Inflammatory macrophage (primary cell): ENCODE data around the gene PGLYRP2.
"Not testable (repeated sequence)": the region's sequence is repeated elsewhere in the genome, so short reads cannot be mapped to it uniquely, and the experiment has no call there.

Experiments
- DNase-seq, 2 donors: peaks; one replicate each; pipeline ENCODE4 v3.0.0-alpha.2; 2020 to 2022
- total RNA-seq, 18 experiments: gene quantifications; one replicate each; lab custom pipeline; 2026; ENCODE audit warnings: mixed read lengths in 6 of 18, inconsistent platforms in 2 of 18; lab: John Stamatoyannopoulos, UW

Gene PGLYRP2, protein sequence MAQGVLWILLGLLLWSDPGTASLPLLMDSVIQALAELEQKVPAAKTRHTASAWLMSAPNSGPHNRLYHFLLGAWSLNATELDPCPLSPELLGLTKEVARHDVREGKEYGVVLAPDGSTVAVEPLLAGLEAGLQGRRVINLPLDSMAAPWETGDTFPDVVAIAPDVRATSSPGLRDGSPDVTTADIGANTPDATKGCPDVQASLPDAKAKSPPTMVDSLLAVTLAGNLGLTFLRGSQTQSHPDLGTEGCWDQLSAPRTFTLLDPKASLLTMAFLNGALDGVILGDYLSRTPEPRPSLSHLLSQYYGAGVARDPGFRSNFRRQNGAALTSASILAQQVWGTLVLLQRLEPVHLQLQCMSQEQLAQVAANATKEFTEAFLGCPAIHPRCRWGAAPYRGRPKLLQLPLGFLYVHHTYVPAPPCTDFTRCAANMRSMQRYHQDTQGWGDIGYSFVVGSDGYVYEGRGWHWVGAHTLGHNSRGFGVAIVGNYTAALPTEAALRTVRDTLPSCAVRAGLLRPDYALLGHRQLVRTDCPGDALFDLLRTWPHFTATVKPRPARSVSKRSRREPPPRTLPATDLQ
- 0 to 0.41 (median 0.04) reads per million in 18 experiments for total RNA-seq

DNA sequence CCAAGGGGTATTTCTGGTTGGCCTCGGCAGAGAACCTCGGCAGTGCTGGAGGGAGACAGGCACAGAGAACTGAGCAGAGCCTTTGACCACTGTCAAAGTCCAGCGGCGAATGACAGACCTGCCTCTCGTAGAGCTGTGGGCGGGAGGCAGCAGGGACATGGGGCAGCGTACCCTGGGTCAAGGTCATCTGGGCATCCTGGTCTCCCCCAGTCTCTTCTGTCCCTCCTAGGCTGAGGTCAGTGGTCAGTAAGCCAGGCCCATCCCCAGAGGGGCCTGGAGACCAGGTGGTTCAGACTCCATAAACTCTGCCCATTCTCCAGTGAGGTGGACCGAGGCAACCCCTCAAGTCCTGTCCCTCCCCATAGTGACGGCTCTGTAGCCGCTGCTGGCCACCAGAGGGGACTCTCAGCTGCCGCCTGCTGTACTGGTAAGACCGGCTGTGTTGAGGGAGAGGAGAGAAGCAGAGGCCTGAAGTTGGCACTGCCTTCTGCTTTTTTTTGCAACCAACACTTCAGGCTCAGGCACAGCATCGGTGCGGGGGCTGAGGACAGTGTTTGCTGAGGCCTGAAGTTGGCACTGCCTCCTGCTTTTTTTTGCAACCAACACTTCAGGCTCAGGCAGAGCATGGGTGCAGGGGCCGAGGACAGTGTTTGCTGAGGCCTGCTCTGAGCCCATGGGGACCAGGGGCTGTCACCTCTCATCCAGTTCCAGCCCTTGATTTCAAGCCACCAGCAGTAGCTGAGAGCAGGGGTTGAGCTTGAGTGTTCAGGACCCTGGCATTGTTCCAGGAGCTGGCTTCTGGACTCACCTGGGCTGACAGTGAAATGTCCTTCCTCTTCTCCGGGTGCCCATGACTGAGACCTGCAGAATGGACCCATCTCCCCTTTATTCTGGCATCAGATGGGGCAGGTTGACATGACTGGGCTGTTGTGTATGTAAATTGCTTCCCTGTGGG is at the start of gene PGLYRP2:
PGLYRP2 (minus strand) TSS at position 111 of the 955 bp plus-strand sequence. CDS start 130 bp downstream, outside the sequence.
- DNase-seq: peak; percentile 72 to 74

DNA sequence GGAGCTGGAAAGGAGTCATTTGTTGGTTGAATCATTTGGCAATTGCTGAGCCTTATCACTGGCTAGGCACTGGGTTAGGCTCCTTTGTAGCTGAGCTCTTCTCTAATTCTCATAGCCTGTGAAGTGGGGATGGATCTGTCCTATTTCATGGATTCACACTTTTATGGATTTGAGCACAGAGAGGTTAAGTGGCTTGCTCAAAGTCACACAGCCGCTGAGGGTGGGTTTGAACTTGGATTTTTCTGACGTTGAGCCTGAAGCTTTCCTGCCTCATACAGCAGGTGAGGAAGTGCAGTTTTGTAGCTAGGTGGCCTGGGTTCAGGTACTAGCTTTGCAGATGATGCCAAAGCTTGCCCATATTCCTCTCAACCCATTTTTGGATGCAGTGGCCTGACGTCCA is 48.4 kb upstream of the PGLYRP2 start:
- DNase-seq: no peak

DNA sequence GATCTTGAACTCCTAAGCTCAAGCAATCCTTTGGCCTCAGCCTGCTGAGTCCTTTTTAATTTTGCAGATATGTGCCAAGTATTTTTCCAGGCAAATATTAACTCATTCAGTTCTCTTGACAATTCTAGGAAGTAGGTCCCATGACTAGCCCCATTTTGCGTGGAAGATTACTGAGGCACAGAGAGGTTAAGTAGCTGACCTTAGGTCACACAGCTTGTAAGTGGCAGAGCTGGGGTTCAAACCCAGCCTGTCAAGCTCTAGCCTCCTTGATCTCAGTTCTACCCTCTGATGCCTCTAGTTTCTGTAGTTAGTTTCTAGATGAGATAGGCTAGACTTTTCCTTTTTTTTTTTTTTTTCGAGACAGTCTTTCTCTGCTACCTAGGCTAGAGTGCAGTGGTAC is 47.1 kb upstream of the PGLYRP2 start:
- no peak for DNase-seq

DNA sequence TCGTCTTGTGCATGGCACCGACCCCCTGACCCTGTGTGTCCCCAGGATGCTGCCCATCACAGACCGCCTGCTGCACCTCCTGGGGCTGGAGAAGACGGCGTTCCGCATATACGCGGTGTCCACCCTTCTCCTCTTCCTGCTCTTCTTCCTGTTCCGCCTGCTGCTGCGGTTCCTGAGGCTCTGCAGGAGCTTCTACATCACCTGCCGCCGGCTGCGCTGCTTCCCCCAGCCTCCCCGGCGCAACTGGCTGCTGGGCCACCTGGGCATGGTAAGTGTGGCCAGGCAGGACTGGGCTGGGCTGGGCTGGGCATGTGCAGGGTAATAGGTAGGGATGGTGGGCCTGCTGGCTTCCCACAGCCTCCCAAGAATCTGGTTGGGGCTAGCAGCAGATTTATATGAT is 46.0 kb upstream of the PGLYRP2 start:
- DNase-seq: no peak

DNA sequence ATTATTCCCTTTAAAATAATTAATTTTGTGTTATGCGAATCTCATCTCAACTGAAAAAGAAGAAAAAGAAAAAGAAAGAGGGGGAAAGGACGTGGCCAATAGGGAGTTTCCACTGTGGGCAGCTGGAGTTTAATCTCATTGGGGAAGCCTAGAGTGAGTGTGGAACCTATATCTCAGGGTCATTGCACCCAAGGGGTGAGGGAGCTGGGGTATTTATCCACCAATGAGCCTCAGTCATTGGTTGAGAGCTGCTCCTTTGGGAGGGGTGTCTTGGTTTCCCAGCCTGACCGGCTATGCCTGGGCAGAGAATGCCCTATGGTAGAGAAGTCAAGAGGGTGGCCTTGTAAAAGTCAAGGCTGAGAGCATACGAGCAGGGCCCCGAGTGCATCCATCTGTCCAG is 45.5 kb upstream of the PGLYRP2 start:
- no peak for DNase-seq

DNA sequence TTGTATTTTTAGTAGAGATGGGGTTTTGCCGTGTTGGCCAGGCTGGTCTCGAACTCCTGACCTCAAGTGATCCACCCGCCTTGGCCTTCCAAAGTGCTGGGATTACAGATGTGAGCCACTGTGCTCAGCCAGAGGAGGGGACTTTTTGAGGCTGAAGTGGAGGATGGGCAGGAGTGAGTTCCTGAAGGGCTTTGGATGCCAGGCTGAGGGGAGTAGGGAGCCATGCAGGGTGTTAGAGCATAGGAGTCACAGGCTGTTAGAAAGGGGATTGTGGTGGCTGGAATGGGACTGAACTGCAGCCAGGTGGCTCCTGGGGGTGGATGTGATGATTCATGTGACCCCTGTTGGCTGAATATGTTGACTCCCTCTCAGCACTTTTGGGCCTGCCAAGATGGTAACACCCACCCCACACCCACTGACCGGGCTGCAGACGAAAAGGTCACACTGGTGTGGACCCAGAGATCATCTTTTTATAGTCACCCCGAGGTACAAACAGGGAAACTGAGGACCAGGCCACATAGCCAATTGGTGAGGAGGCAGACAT is 40.2 kb upstream of the PGLYRP2 start:
- DNase-seq: no peak

DNA sequence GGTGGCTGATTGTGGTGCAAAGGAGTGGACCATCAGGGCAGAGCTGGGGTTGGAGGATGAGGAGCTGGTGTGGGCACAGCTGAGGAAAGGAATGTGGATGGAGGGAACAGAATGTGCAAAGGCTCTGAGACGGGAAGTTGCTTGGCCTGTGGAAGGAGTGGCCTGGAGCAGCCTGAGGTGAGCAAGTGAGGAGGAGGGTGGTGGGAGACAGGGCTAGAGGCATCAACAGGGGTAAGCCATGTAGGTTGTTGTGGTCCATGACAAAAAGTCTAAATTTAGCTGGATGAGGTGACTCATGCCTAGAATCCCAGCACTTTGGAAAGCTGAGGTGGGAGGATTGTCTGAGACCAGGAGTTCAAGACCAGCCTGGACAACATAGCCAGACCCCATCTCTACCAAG is 38.5 kb upstream of the PGLYRP2 start:
- DNase-seq: no peak

DNA sequence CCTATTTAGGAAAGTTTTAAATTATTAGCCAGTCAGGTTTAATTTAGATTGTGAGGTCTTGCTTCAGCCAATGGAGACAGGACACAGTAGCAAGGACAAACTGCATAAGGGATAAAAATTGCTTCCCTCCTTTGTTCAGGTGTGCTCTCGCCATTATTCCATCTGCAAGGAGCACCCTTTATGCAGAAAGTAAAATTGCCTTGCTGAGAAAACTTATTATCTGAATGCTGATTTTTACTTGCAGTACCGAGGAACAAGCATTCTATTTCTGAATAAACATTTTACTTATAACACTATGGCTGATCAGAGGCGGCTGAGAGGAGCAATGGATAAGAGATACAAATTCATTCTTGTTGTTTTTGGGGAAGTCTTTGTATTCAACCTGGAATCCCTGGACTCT is 37.1 kb upstream of the PGLYRP2 start:
- no peak for DNase-seq

DNA sequence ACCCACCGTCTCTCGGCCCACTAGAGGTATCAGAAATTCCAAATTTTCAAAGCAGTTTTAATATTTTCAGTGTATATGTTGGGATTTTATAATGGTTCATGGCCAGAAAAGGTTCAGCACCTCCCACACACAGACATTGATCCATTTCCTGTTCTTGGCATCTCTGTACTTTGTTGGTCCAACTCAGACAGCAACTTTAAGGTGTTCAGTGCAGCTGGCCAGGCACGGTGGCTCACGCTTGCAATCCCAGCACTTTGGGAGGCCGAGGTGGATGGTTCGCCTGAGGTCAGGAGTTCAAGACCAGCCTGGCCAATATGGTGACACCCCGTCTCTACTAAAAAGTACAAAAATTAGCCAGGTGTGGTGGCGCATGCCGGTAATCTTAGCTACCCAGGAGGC is 35.9 kb upstream of the PGLYRP2 start:
- DNase-seq: not testable (repeated sequence)

DNA sequence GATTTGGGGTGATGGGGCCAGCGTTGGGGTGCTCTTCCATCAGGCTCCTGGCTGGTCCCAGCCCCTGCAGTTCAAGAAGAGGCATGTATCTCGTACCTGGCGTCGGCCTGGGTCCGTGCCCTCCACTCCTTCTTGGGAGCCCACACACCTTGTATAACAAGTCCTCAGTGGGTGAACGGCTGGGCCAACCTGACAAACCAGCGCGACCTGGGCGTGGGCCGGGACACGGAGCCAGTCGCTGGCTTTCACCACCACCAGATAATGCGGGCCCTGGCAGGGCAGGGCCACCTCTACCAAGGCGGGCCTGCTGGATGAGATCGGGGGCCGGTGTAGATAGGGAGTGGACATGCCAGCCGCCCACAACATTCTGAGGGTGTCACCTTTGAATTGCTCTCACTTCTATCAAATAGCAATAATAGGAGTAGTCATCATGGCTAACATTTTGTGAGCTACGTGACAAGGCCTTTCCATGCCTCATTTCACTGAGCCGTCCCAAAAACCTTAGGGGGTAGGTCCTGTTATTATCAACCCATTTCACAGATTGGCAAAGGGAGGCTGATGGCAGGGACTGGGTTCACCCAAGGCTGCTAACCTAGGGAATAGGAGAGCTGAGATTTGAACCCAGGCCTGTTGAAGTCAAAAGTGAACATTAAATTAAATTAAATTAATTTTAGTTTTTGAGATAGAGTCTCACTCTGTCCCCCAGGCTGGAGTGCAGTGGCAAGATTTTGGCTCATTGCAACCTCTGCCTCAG is 32.5 kb upstream of the PGLYRP2 start:
- DNase-seq: no peak

DNA sequence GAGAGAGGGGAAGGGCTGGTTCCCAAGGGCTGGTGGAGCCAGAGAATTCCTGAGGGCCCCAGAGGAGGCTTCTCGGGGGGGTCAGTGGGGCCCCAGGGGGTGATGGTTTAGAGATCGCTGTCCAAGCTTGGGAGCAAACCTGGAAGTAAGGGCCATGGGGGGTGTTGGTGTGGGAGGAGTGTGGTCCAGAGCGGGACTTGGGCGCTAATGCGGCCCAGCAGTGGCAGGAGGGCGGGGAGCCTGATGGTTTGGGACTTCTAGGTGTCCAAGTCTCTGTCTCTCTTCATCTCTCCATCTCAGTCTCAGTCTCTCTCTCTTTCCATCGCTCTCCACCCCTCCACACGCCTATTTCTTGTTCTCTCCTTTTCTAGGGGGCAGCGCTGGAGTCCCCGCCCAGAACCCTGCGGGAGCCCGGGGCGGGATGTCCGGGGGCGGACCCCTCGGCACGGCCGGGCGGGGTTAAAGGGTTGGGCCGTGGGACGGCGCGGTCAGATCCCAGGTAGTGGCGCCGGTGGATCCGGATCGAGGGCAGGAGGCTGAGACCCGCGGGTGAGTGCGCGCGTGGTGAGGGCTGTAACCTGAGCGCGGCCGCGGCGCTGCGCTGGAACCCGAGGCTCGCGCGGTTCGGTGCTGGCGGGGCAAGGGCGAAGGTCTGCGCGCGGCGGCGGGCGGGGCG is 28.9 kb upstream of the PGLYRP2 start, which contains the start of gene CYP4F22:
CYP4F22 (plus strand) TSS at position 491 of the 676 bp plus-strand sequence. CDS start 16,812 bp downstream, outside the sequence.
- DNase-seq: no peak

DNA sequence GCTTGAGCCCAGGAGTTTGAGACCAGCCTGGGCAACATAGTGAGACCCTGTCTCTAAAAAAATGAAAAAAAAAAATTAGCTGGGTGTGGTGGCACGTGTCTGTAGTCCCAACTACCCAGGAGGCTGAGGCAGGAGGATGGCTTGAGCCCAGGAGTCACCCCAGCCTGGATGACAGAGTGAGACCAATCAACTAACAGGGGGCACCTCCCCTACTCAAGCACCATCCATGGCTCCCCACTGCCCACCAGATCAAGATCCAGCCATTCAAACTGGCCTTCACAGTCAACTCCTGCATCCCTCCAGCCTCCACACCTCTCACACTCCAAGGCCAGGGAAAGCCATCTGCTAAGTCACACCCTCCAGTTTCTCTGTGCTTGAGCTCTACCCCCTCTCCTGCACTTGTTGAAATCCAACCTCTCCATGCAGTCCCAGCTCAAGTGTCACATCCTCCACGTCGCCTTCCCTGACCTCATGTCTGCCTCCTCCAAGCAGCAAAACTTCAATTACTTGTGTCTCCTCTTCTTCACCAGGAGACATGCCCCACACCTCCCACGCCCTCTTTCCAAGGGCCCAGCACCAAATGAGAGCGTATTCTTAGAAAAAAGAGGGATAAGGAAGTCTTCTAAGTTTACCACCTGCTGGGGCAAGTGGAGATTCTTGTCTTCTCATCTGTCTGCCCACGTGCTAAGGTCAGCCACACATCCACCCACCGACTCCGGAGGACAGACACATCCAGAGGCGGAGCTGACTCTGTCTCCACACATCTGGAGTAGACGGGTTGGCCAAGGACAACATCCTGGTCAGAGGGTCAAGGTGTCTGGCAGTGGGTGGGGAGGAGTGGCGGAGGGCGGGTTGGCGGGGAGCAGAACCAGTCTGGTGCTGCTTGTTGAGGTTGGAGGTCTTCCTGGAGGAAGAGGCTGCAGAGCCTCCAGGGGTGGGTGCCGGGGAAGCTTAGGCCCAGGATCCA is 28.1 kb upstream of the PGLYRP2 start:
- DNase-seq: no peak

DNA sequence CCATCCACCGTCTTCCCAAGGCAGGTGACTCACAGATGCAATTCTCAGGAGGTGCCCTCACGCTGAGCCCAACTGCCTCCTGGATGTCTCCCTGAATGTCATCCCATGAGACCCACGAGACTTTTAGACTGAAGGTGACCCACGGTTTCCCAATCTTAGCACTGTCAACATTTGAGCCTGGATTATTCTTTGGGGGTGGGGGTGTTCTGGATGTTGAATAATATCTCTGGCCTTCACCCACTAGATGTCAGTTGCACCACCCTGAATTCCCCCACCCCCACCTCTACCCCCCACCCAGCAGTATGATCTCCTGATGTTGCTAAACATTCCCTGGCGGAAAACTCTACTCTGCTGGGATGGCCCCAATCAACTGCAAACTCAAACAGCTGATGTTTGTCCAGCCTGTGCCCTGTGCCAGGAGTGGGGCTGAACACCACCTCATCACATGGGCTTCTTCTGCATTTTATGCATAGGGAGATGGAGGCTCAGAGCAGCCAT is 26.8 kb upstream of the PGLYRP2 start:
- DNase-seq: peak; percentile 23 to 50

DNA sequence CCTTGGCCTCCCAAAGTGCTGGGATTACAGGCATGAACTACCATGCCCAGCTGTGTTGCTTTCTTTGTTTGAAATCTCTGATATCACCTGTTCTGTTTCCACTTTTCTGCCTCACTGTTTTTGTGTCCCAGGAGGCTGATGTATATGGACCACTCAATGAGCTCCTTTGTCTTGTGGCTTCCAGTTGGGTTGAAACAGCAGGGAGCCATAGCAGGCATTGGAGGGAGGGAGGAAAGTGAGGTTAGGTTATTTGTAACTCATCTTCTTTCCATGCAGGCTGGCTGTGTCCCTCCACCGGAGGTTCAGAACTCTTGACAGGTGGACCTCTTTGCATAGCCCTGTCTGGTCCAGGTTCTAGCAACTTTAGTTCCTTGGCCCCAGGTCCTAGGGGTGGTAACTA is 23.0 kb upstream of the PGLYRP2 start:
- no peak for DNase-seq

DNA sequence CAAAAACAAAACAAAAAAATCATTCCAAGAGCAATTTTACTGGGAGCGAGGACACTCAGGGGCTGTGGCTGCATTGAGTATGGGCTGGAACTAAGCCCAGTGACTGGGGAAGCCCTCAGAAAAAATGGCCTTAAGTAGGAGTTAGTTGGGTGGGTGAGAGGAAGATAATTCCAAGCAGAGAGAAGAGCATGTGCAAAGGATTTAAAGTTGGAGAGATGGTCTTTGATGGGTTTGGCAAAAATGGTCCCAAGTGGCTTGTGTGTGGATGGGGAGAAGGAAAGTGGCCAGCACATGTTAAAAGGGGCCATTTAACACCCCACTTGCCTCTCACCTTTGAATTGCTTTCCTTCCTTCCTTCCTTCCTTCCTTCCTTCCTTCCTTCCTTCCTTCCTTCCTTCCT is 22.3 kb upstream of the PGLYRP2 start:
- DNase-seq: no peak

DNA sequence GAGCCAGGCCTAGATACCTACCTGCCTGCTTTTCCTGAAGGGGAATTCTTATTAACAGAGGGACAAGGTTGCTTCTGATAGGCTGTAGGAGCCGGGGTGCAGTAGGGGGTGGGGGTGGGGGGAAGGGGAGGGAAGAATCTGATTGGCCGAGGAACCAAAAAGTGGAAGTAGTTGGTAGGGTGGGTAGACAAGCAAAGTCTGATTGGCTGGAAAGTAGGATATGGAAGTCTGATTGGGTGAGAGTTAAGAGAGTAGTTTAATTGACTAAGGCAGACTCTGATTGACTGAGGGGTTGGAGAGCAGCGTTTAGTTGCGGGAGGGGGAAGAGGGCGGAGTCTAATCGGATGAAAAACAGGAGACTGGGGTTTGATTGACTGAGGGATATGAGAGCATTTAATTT is 19.6 kb upstream of the PGLYRP2 start:
- no peak for DNase-seq

DNA sequence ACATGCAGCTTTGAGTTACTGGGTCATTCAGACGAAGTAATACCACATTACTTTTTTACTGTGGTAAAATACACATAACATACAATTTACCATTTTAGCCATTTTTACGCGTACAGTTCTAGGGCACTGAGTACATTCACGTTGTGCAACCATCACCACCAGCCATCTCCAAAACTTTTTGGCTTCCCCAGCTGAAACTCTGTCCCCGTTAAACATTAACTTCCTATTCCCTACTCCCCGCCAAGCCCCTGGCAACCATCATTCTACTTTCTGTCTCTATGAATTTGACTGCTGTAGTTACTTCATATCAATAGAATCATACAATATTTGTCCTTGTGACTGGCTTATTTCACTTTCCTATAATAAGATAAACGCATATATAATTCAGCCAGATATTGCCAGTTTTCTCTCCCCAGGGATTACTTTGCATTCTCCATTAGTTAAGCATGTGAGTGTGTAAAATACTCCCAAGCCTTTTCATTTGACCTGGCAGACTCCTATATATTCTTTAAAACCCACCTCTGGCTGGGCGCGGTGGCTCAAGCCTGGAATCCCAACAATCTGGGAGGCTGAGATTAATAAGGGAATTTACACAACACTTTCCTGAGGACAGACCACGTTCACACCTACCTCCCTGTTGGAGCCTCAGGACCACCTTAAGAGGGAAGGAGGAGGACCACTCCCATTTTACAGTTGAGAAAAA is 19.0 kb upstream of the PGLYRP2 start:
- DNase-seq: no peak

DNA sequence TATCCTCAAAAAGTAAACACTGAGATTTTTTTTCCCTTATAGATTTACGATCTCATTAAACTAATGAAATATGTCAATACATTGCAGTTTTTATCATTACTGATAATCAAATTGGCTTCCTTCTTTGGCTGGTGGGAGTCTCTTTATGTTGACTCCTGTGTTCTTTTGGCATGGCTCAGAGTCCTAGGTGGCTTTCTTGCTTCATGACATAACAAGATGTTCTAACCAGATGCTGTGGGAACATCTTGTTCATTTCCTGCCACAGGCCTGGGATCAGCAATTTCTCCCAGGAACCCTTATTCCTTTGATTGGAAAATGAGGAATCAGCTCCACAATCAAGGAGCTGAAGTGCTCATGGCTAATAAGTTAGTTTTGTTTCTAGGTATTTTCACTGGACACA is 15.8 kb upstream of the PGLYRP2 start:
- DNase-seq: no peak
